Measurements from ENCODE around the gene CLDN20. TPM values are rescaled to one million over a fixed set of nuclear protein-coding genes. Genes with fewer than 3 reads are reported as not detected.

Gene CLDN20
- total RNA-seq, 2 donors from 2014 or later: not detected

GRCh38 chr6:155291291-155291690 lies 27.5 kb downstream of the CLDN20 start:
- H3K4me3 ChIP-seq: no peak overlapping the region
- no peak overlapping the region for H3K27ac ChIP-seq
- no peak for TF ChIP-seq POLR2A (IDR thresholded peaks at IDR 0.05)
- no peak for TF ChIP-seq CTCF (IDR thresholded peaks at IDR 0.05)
- DNase-seq (no peak), ATAC-seq (no peak)
- no peaks in the 10 kb centered on the region for H3K9me3 ChIP-seq
- WGBS, 2 donors: 82 to 90% methylated on average over 3 of the region's 3 CpGs
- intact Hi-C loops (cut with DNase I): no loop called here
- H3K36me3 ChIP-seq (replicated peaks in 1 of 2; ENCODE audit: insufficient read depth in 1 of 2, low read depth in 2 of 2): no peaks in the 10 kb centered on the region
- no peaks in the 10 kb centered on the region for H3K27me3 ChIP-seq
- no peaks in the 10 kb centered on the region for H3K4me1 ChIP-seq

GRCh38 chr6:155292711-155293110 lies 28.9 kb downstream of the CLDN20 start:
- no peaks in the 10 kb centered on the region for H3K36me3 ChIP-seq (replicated peaks in 1 of 2; ENCODE audit: insufficient read depth in 1 of 2, low read depth in 2 of 2)
- TF ChIP-seq POLR2A (IDR thresholded peaks at IDR 0.05) (no peak), CTCF (IDR thresholded peaks at IDR 0.05) (no peak)
- H3K4me3 ChIP-seq: no peak overlapping the region
- H3K27ac ChIP-seq: no peak overlapping the region
- DNase-seq (no peak), ATAC-seq (no peak)
- intact Hi-C loops (cut with DNase I): no loop called here
- 82 to 95% methylated on average over 5 of the region's 5 CpGs for WGBS, 2 donors
- no peaks in the 10 kb centered on the region for H3K27me3 ChIP-seq
- H3K4me1 ChIP-seq: no peaks in the 10 kb centered on the region
- no peaks in the 10 kb centered on the region for H3K9me3 ChIP-seq

GRCh38 chr6:155297669-155298068 lies 33.9 kb downstream of the CLDN20 start:
- peaks cover 0 to 1% of the 10 kb centered on the region in 2 donors for H3K36me3 ChIP-seq (replicated peaks in 1 of 2; ENCODE audit: insufficient read depth in 1 of 2, low read depth in 2 of 2)
- no peak for DNase-seq
- WGBS, 2 donors: 84 to 92% methylated on average over 3 of the region's 3 CpGs
- no peaks in the 10 kb centered on the region for H3K9me3 ChIP-seq
- no peak for TF ChIP-seq POLR2A (IDR thresholded peaks at IDR 0.05)
- no peak for TF ChIP-seq CTCF (IDR thresholded peaks at IDR 0.05)
- no peak for ATAC-seq
- H3K4me1 ChIP-seq: no peaks in the 10 kb centered on the region
- no peak overlapping the region for H3K4me3 ChIP-seq
- H3K27ac ChIP-seq: no peak overlapping the region
- intact Hi-C loops (cut with DNase I): no loop called here
- no peaks in the 10 kb centered on the region for H3K27me3 ChIP-seq

GRCh38 chr6:155301867-155302266 lies 38.1 kb downstream of the CLDN20 start:
- TF ChIP-seq CTCF (IDR thresholded peaks at IDR 0.05): no peak
- intact Hi-C loops (cut with DNase I): no loop called here
- Histone ChIP-seq H3K4me1 (no peaks in the 10 kb centered on the region), H3K27ac (no peak overlapping the region), H3K36me3 (replicated peaks in 1 of 2; ENCODE audit: insufficient read depth in 1 of 2, low read depth in 2 of 2) (peaks cover 0 to 9% of the 10 kb centered on the region in 2 donors), H3K4me3 (no peak overlapping the region), H3K27me3 (no peaks in the 10 kb centered on the region), H3K9me3 (no peaks in the 10 kb centered on the region)
- 94 to 97% methylated on average over 2 of the region's 2 CpGs for WGBS, 2 donors
- ATAC-seq (no peak), DNase-seq (no peak)

GRCh38 chr6:155303361-155303870 lies 39.6 kb downstream of the CLDN20 start:
- Histone ChIP-seq H3K27me3 (no peaks in the 10 kb centered on the region), H3K4me1 (no peaks in the 10 kb centered on the region), H3K36me3 (replicated peaks in 1 of 2; ENCODE audit: insufficient read depth in 1 of 2, low read depth in 2 of 2) (peaks cover 0 to 9% of the 10 kb centered on the region in 2 donors), H3K27ac (no peak overlapping the region), H3K9me3 (no peaks in the 10 kb centered on the region), H3K4me3 (no peak overlapping the region)
- DNase-seq (no peak), ATAC-seq (no peak)
- TF ChIP-seq POLR2A (IDR thresholded peaks at IDR 0.05): no peak
- no peak for TF ChIP-seq CTCF (IDR thresholded peaks at IDR 0.05)
- intact Hi-C loops (cut with DNase I): no loop called here
- 66 to 78% methylated on average over 4 of the region's 4 CpGs for WGBS, 2 donors
